Keratinocyte (primary cell): ENCODE data around the gene NCKAP5. TPM values are rescaled to one million over a fixed set of nuclear protein-coding genes. Genes with fewer than 3 reads are reported as not detected.

Source experiments
- DNase-seq: peaks from one replicate; pipeline ENCODE4 v3.0.0-alpha.2; 2011; ENCODE audit warnings: low read depth, missing footprints, low spot score
- FAIRE-seq: peaks from 2 replicates; lab custom pipeline; 2011; peaks lifted over from hg19 to GRCh38; lab: Jason Lieb, UNC
- H2AFZ ChIP-seq: 2 replicates; pipeline ENCODE4 v1.6.0; 2012; ENCODE audit warnings: low read length, control low read depth, inconsistent platforms; ENCODE audit not compliant: control insufficient read depth
- H3K27ac ChIP-seq: 2 replicates; pipeline ENCODE4 v1.5.1; 2011; ENCODE audit warnings: low read length; ENCODE audit not compliant: control insufficient read depth, insufficient read depth
- H3K27me3 ChIP-seq: 3 replicates; pipeline ENCODE4 v1.6.0; 2011; ENCODE audit warnings: low read length; ENCODE audit not compliant: control insufficient read depth, insufficient read depth; ENCODE audit errors: extremely low read depth
- H3K36me3 ChIP-seq, 2 experiments: 2 replicates in 1 of 2; 3 replicates in 1 of 2; pipeline ENCODE4 v1.5.1; 2011; ENCODE audit warnings: low read length in 2 of 2, mild to moderate bottlenecking in 1 of 2; ENCODE audit not compliant: control insufficient read depth in 2 of 2, insufficient read depth in 2 of 2; ENCODE audit errors: extremely low read depth in 1 of 2
- H3K4me1 ChIP-seq: 3 replicates; pipeline ENCODE4 v1.5.1; 2011; ENCODE audit warnings: low read length; ENCODE audit not compliant: control insufficient read depth, insufficient read depth; ENCODE audit errors: extremely low read depth
- H3K4me2 ChIP-seq: 3 replicates; pipeline ENCODE4 v1.6.0; 2011; ENCODE audit warnings: low read depth, low read length; ENCODE audit not compliant: control insufficient read depth, insufficient read depth; ENCODE audit errors: extremely low read depth
- H3K4me3 ChIP-seq, 3 experiments: fragments of 200-600 bp in 1 of 3; sonication (generic) in 1 of 3; 2 replicates in 2 of 3; 3 replicates in 1 of 3; pipeline ENCODE4 v1.5.1; 2011 to 2016; ENCODE audit warnings: low read length in 3 of 3, mild to moderate bottlenecking in 3 of 3, control low read depth in 2 of 3, inconsistent platforms in 1 of 3, low read depth in 1 of 3, mixed read lengths in 1 of 3, mixed run types in 1 of 3, moderate library complexity in 1 of 3; ENCODE audit not compliant: control insufficient read depth in 2 of 3, insufficient read depth in 2 of 3; ENCODE audit errors: extremely low read depth in 1 of 3
- H3K79me2 ChIP-seq: 2 replicates; pipeline ENCODE4 v1.6.0; 2012; ENCODE audit warnings: low read length; ENCODE audit not compliant: control insufficient read depth, insufficient read depth
- H3K9ac ChIP-seq: 3 replicates; pipeline ENCODE4 v1.6.0; 2011; ENCODE audit warnings: low read length; ENCODE audit not compliant: control insufficient read depth, insufficient read depth; ENCODE audit errors: extremely low read depth
- H3K9me1 ChIP-seq: 3 replicates; pipeline ENCODE4 v1.6.0; 2011; ENCODE audit warnings: low read length; ENCODE audit not compliant: control insufficient read depth, insufficient read depth; ENCODE audit errors: extremely low read depth
- H3K9me3 ChIP-seq: 2 replicates; pipeline ENCODE4 v1.5.1; 2012; ENCODE audit warnings: low read depth, low read length; ENCODE audit not compliant: control insufficient read depth
- H4K20me1 ChIP-seq: 3 replicates; pipeline ENCODE4 v1.6.0; 2011; ENCODE audit warnings: low read length; ENCODE audit not compliant: control insufficient read depth, insufficient read depth; ENCODE audit errors: extremely low read depth
- CTCF ChIP-seq, 3 experiments: IDR thresholded peaks in 1 of 3; conservative IDR thresholded peaks in 1 of 3; optimal IDR thresholded peaks in 1 of 3; 2 replicates in 2 of 3; 3 replicates in 1 of 3; pipeline versions ENCODE3 to v1.5.1; 2011; ENCODE audit warnings: low read length in 3 of 3, mild to moderate bottlenecking in 3 of 3, moderate library complexity in 2 of 3, control low read depth in 1 of 3, inconsistent platforms in 1 of 3; ENCODE audit not compliant: insufficient read depth in 2 of 3; ENCODE audit errors: extremely low read depth in 1 of 3
- EZH2 ChIP-seq: IDR thresholded peaks from one replicate; pipeline ENCODE4 v1.6.1; 2012; ENCODE audit warnings: inconsistent platforms, mild to moderate bottlenecking, low read length, moderate library complexity
- dilution Hi-C: fragments of 300-500 bp; cut with MboI; formaldehyde crosslinking; loops from one replicate; pipeline ENCODE4 v1.7.0; 2020; ENCODE audit warnings: low sequenced_read_pairs; ENCODE audit not compliant: extremely low pct_ligation_motif_present
- polyA plus RNA-seq, 5 experiments: library from polyadenylated mRNA; depleted of rRNA in 3 of 5; stranded (reverse) in 3 of 5; stranded (forward) in 1 of 5; unstranded in 1 of 5; fragments of >200 nt; gene quantifications; 1 replicate in 1 of 5; 2 replicates in 3 of 5; 3 replicates in 1 of 5; pipeline versions ENCODE4 v1.2.1 to v1.2.3, GENCODE V29; 2011 to 2012; ENCODE audit warnings: missing spikeins in 2 of 5, low read depth in 1 of 5, low replicate concordance in 1 of 5

NCKAP5 gene
- polyA plus RNA-seq, 1 donor (not counting 4 experiments of a cell fraction or from before 2014, with no cell fraction given), result 3.6 TPM

- dilution Hi-C loops, result no loop called here
- TF ChIP-seq EZH2 (no peak), CTCF (optimal IDR thresholded peaks at IDR 0.05 in 1 of 3, IDR thresholded peaks at IDR 0.05 in 1 of 3, conservative IDR thresholded peaks at IDR 0.05 in 1 of 3; ENCODE audit: extremely low read depth in 1 of 3, insufficient read depth in 2 of 3, low read length in 3 of 3) (no peak)
- no peak overlapping the region for H3K27ac ChIP-seq
- no peak overlapping the region for H2AFZ ChIP-seq
- H3K9me1 ChIP-seq, result no peaks in the 10 kb centered on the region
- H3K79me2 ChIP-seq, result no peaks in the 10 kb centered on the region
- no peaks in the 10 kb centered on the region for H4K20me1 ChIP-seq
- DNase-seq (no peak), FAIRE-seq (no peak)
- H3K36me3 ChIP-seq, result no peaks in the 10 kb centered on the region
- peaks cover 35% of the 10 kb centered on the region for H3K4me1 ChIP-seq
- no peaks in the 10 kb centered on the region for H3K27me3 ChIP-seq
- H3K4me3 ChIP-seq, result no peak overlapping the region
- H3K9me3 ChIP-seq, result no peaks in the 10 kb centered on the region
- no peak overlapping the region for H3K4me2 ChIP-seq
- no peak overlapping the region for H3K9ac ChIP-seq
Observed at GRCh38 chr2:133503323-133503722, 64.9 kb downstream of the NCKAP5 start.

- no peak overlapping the region for H2AFZ ChIP-seq
- H4K20me1 ChIP-seq, result no peaks in the 10 kb centered on the region
- no peaks in the 10 kb centered on the region for H3K27me3 ChIP-seq
- no peaks in the 10 kb centered on the region for H3K36me3 ChIP-seq
- H3K9me1 ChIP-seq, result no peaks in the 10 kb centered on the region
- H3K9ac ChIP-seq, result no peak overlapping the region
- no peaks in the 10 kb centered on the region for H3K79me2 ChIP-seq
- H3K4me3 ChIP-seq, result no peak overlapping the region
- no peak overlapping the region for H3K4me2 ChIP-seq
- dilution Hi-C loops, result no loop called here
- no peaks in the 10 kb centered on the region for H3K9me3 ChIP-seq
- TF ChIP-seq CTCF (optimal IDR thresholded peaks at IDR 0.05 in 1 of 3, IDR thresholded peaks at IDR 0.05 in 1 of 3, conservative IDR thresholded peaks at IDR 0.05 in 1 of 3; ENCODE audit: extremely low read depth in 1 of 3, insufficient read depth in 2 of 3, low read length in 3 of 3) (no peak), EZH2 (no peak)
- DNase-seq (no peak), FAIRE-seq (no peak)
- H3K27ac ChIP-seq, result no peak overlapping the region
- peaks cover 35% of the 10 kb centered on the region for H3K4me1 ChIP-seq
Observed at GRCh38 chr2:133502678-133503077, 65.6 kb downstream of the NCKAP5 start.
